CD4-positive, CD25-positive, alpha-beta regulatory T cell (primary cell): Measurements from ENCODE around the gene TOMM34. TPM values are rescaled to one million over a fixed set of nuclear protein-coding genes. Genes with fewer than 3 reads are reported as not detected.

Source experiments
- ATAC-seq, 2 donors: fragments of 150-1000 bp; cut with Tn5 transposase; one replicate each; pipeline ENCODE4 v1.10.0; 2021; ENCODE audit warnings: low read depth in 2 of 2, moderate number of reproducible peaks in 2 of 2, moderate library complexity in 1 of 2
- DNase-seq, 3 donors: peaks; one replicate each; pipeline versions ENCODE4 v3.0.0 to v3.0.0-alpha.2; 2012 to 2022; ENCODE audit warnings: mixed read lengths in 1 of 3
- H3K27ac ChIP-seq: one replicate; pipeline ENCODE4 v1.7.0; 2013; ENCODE audit warnings: mild to moderate bottlenecking, low read length; ENCODE audit not compliant: insufficient read depth, poor library complexity, severe bottlenecking
- H3K27me3 ChIP-seq: one replicate; pipeline ENCODE4 v1.7.0; 2013; ENCODE audit warnings: low read length; ENCODE audit not compliant: control insufficient read depth, insufficient read depth
- H3K36me3 ChIP-seq: one replicate; pipeline ENCODE4 v1.7.0; 2013; ENCODE audit warnings: mild to moderate bottlenecking, low read length, moderate library complexity; ENCODE audit not compliant: control insufficient read depth, insufficient read depth
- H3K4me1 ChIP-seq: 2 replicates; pipeline ENCODE4 v1.7.0; 2013; ENCODE audit warnings: mild to moderate bottlenecking, low read length; ENCODE audit not compliant: insufficient read depth, control insufficient read depth, poor library complexity, severe bottlenecking
- H3K4me3 ChIP-seq: one replicate; pipeline ENCODE4 v1.7.0; 2013; ENCODE audit warnings: low read depth, mild to moderate bottlenecking, low read length, moderate library complexity
- H3K9me3 ChIP-seq, 2 experiments: 1 replicate in 1 of 2; 2 replicates in 1 of 2; pipeline ENCODE4 v1.7.0; 2013; ENCODE audit warnings: low read length in 2 of 2, mild to moderate bottlenecking in 1 of 2, moderate library complexity in 1 of 2; ENCODE audit not compliant: control insufficient read depth in 2 of 2
- H3K27ac Mint-ChIP-seq, 3 donors: one replicate each; pipeline ENCODE4 v1.8.0; 2020 to 2022; ENCODE audit warnings: mild to moderate bottlenecking in 3 of 3, mixed read lengths in 3 of 3, moderate library complexity in 2 of 3
- H3K27me3 Mint-ChIP-seq: one replicate; pipeline ENCODE4 v1.8.0; 2022; ENCODE audit warnings: mild to moderate bottlenecking, mixed read lengths
- H3K36me3 Mint-ChIP-seq: one replicate; pipeline ENCODE4 v1.8.0; 2020; ENCODE audit warnings: mixed read lengths
- H3K4me1 Mint-ChIP-seq, 4 donors: one replicate each; pipeline ENCODE4 v1.8.0; 2020 to 2022; ENCODE audit warnings: mixed read lengths in 4 of 4, mild to moderate bottlenecking in 1 of 4
- H3K4me3 Mint-ChIP-seq, 4 donors: one replicate each; pipeline ENCODE4 v1.8.0; 2020 to 2022; ENCODE audit warnings: mild to moderate bottlenecking in 4 of 4, mixed read lengths in 4 of 4, moderate library complexity in 3 of 4
- H3K9me3 Mint-ChIP-seq, 7 donors: one replicate each; pipeline ENCODE4 v1.8.0; 2020 to 2022; ENCODE audit warnings: mixed read lengths in 7 of 7, mild to moderate bottlenecking in 3 of 7, moderate library complexity in 2 of 7
- polyA plus RNA-seq, 4 donors: library from polyadenylated mRNA; unstranded; fragments of 300-500 nt; fragmentation: Illumina TruSeq; gene quantifications; one replicate each; pipeline ENCODE4 v1.2.3, GENCODE V29; 2021
- total RNA-seq: library from RNA; stranded (reverse); gene quantifications from one replicate; pipeline ENCODE4 v1.2.3, GENCODE V29; 2022

The TOMM34 gene
- total and polyA plus RNA-seq, 5 donors from 2014 or later = 10.7 to 24.2 (median 22.1) TPM

DNA sequence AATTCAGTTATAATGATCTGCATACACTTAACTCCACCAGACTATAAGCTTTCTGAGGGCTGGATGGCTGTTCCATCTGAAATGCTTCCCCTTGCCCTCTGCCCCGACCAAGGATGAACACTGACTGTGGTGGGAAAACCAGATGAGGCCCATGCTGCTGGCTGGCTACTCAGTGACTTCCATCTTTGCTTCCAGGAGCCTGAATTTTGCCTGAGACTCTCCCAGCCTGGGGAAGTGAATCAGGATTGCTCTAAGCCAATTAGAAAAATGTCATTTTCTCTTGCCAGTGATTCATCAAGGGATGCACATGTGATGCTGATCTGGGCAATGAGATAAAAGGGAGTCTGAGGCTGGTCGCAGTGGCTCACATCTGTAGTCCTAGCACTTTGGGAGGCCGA lies 1.7 kb upstream of the TOMM34 start:
- no peak overlapping the region for H3K27ac Mint-ChIP-seq
- peaks cover 10 to 70% (median 52%) of the 10 kb centered on the region in 4 donors for H3K4me1 Mint-ChIP-seq
- Histone ChIP-seq H3K27ac (no peak overlapping the region), H3K4me1 (peaks cover 37% of the 10 kb centered on the region), H3K27me3 (no peaks in the 10 kb centered on the region), H3K4me3 (no peak overlapping the region), H3K36me3 (peaks cover 3% of the 10 kb centered on the region), H3K9me3 (no peaks in the 10 kb centered on the region)
- peaks cover 6% of the 10 kb centered on the region for H3K36me3 Mint-ChIP-seq
- ATAC-seq (no peak), DNase-seq (no peak)
- H3K27me3 Mint-ChIP-seq = no peaks in the 10 kb centered on the region
- H3K4me3 Mint-ChIP-seq = peak overlapping the region in 2 of 4 donors; percentile 24 to 88
- H3K9me3 Mint-ChIP-seq = peaks cover 0 to 1% (median 0%) of the 10 kb centered on the region in 7 donors

DNA sequence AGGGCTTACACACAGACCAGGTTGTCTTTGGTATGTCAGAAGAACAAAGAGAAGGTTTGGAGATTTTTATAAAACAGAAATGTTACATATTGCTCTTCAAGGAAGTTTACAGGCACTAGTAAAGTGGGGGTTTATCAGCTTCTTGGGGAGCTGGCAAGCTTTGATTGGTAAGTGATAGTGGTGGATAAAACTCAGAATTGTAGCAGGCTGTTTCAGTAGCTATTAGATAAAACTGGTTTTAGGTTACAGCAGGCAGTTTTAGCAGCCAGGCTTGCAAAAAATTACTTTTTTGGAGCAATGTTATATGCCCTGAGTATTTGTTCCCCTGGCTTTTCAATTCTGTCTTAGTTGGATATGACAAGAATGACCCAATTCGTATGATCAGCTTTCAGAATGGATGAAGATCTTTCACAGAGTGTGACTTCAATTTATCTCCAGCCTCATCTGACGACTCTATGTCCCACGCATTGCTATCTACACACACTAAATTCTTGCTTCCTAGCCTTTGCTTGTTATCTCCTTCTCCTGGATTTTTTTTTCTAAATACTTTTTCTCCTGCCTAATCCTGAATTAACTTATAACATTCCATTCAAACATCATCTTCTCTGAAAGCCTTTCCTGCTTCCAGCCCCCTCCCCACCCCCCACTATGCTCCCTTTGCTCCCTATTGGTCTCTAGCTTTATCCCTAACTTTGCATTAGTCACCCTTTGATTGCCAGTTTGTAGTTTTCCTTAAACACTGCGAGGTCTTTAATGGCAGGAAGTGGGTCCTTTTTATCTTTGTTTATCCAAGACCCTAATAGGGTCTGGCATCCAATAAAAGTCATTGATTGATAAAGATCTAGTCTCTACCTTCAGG lies 1.0 kb upstream of the TOMM34 start:
- peaks cover 10 to 75% (median 53%) of the 10 kb centered on the region in 4 donors for H3K4me1 Mint-ChIP-seq
- peaks cover 3% of the 10 kb centered on the region for H3K36me3 Mint-ChIP-seq
- ATAC-seq (no peak), DNase-seq (no peak)
- Histone ChIP-seq H3K27me3 (no peaks in the 10 kb centered on the region), H3K27ac (peak overlapping the region; percentile 68), H3K36me3 (peaks cover 6% of the 10 kb centered on the region), H3K4me3 (peak overlapping the region; percentile 82), H3K4me1 (peaks cover 37% of the 10 kb centered on the region), H3K9me3 (no peaks in the 10 kb centered on the region)
- H3K9me3 Mint-ChIP-seq = peaks cover 0 to 1% (median 0%) of the 10 kb centered on the region in 7 donors
- peak overlapping the region in 2 of 3 donors; percentile 32 to 94 for H3K27ac Mint-ChIP-seq
- no peaks in the 10 kb centered on the region for H3K27me3 Mint-ChIP-seq
- peak overlapping the region; percentile 88 to 99 (median 98) for H3K4me3 Mint-ChIP-seq

DNA sequence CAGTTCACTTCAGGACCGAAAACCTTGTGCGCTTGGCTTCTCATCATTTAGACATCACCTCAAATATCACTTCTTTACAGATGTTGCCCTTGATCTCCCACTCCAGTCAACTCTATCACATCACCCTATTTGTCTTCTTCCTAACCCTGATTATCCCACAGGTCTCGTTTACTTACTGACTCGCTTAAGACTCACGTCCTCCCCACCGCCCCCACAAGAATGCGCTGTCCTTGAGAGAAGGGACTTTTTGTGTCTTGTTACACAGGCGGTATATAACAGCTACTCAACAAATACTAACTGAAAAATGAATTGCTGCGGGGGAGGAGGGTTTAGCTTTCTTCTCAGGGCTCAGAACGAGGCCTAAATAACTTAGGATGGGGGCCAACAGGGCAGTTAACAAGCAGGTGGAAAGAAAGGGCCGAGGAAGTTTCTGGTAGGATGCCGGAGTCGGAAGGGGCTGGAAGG lies 527 bp downstream of the TOMM34 start:
- Histone ChIP-seq H3K27ac (peak overlapping the region; percentile 68), H3K36me3 (peaks cover 22% of the 10 kb centered on the region), H3K9me3 (no peaks in the 10 kb centered on the region), H3K27me3 (no peaks in the 10 kb centered on the region), H3K4me3 (peak overlapping the region; percentile 82), H3K4me1 (peaks cover 27% of the 10 kb centered on the region)
- peak overlapping the region; percentile 88 to 99 (median 98) for H3K4me3 Mint-ChIP-seq
- ATAC-seq (peak; percentile 50 to 52), DNase-seq (peak; percentile 22 to 67 (median 39))
- H3K27me3 Mint-ChIP-seq = no peaks in the 10 kb centered on the region
- H3K9me3 Mint-ChIP-seq = peaks cover 0 to 1% (median 0%) of the 10 kb centered on the region in 7 donors
- H3K4me1 Mint-ChIP-seq = peaks cover 10 to 71% (median 44%) of the 10 kb centered on the region in 4 donors
- H3K27ac Mint-ChIP-seq = peak overlapping the region; percentile 91 to 97 (median 95)
- peaks cover 19% of the 10 kb centered on the region for H3K36me3 Mint-ChIP-seq

DNA sequence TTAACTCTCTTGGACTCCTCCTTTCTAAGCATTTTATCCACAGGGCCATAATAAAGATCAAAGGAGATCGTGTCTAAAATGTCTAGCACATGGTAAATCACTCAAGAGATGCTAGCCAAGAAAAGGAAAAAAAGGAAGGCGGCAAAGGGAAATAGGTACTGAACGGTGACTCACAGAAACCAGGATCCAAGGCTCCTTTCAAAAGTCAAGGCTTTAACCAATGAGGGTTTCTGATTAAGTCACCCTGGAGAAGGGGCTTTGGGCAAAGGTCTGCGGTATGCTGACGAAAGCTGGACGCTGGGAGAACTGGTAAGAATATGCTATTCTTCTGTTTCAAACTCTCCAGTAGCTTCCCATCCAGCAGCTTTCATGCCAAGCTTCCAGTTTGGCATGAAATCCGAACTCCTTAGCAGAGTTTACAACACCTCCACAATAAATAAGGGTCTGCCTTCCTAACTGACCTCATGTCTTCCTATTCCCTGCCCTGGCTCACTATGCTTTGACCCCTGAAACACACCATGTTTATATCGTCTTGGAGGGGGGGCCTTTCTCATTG lies 1.0 kb downstream of the TOMM34 start:
- DNase-seq (no peak), ATAC-seq (peak in 1 of 2 donors; percentile 2)
- peaks cover 0 to 1% (median 0%) of the 10 kb centered on the region in 7 donors for H3K9me3 Mint-ChIP-seq
- peak overlapping the region; percentile 91 to 97 (median 95) for H3K27ac Mint-ChIP-seq
- no peaks in the 10 kb centered on the region for H3K27me3 ChIP-seq
- H3K36me3 Mint-ChIP-seq = peaks cover 22% of the 10 kb centered on the region
- peaks cover 27% of the 10 kb centered on the region for H3K36me3 ChIP-seq
- no peaks in the 10 kb centered on the region for H3K27me3 Mint-ChIP-seq
- peaks cover 13 to 73% (median 45%) of the 10 kb centered on the region in 4 donors for H3K4me1 Mint-ChIP-seq
- no peak overlapping the region for H3K27ac ChIP-seq
- H3K9me3 ChIP-seq = no peaks in the 10 kb centered on the region
- peak overlapping the region; percentile 82 for H3K4me3 ChIP-seq
- H3K4me3 Mint-ChIP-seq = peak overlapping the region; percentile 88 to 99 (median 98)
- H3K4me1 ChIP-seq = peaks cover 27% of the 10 kb centered on the region

DNA sequence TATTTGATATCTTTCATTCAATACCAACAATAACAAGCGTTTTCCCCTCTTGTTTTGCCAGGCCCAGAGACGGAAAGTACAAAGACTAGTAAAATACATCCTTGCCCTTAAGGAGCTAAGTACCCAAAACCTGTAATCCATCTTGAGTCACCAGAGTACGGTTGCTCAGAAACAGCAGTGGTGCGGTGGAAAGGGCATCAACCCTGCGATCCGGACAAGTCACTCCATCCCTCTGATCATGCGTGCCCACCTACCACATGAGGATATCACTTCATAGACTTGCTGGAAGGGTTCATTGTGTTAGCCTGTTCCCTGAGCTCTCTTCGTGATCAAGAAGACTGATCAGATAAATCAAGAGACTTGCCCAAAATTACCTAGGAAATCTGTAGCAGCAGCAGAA lies 1.9 kb downstream of the TOMM34 start:
- peaks cover 27% of the 10 kb centered on the region for H3K4me1 ChIP-seq
- Mint-ChIP-seq H3K27me3 (no peaks in the 10 kb centered on the region), H3K4me3 (peak overlapping the region; percentile 88 to 99 (median 98)), H3K9me3 (peaks cover 0 to 1% (median 0%) of the 10 kb centered on the region in 7 donors), H3K4me1 (peaks cover 15 to 73% (median 45%) of the 10 kb centered on the region in 4 donors), H3K27ac (peak overlapping the region in 2 of 3 donors; percentile 10 to 95), H3K36me3 (peaks cover 31% of the 10 kb centered on the region)
- ATAC-seq (no peak), DNase-seq (no peak)
- peaks cover 36% of the 10 kb centered on the region for H3K36me3 ChIP-seq
- no peaks in the 10 kb centered on the region for H3K27me3 ChIP-seq
- H3K9me3 ChIP-seq = no peaks in the 10 kb centered on the region
- no peak overlapping the region for H3K27ac ChIP-seq
- H3K4me3 ChIP-seq = peak overlapping the region; percentile 33

DNA sequence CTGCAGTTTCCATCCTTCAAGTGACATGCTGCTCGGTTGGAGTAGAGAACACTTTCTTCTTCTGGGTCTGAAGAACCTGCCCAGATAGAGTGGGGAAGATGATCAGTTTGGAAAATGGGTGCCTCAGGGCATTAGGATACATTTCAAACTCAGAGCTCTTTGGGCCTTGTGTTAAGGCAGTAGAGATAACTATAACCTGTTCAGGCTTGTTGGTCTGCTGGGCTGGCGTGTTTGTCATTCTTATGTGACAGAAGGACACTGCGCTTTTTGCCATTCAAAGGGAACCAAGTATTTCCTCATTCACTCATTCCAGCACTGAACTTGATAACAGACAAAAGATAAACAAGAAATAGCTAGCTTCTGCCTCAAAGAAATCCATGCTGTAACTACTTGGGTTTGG lies 3.8 kb downstream of the TOMM34 start:
- peaks cover 0 to 1% (median 0%) of the 10 kb centered on the region in 7 donors for H3K9me3 Mint-ChIP-seq
- Histone ChIP-seq H3K4me3 (no peak overlapping the region), H3K27me3 (no peaks in the 10 kb centered on the region), H3K36me3 (peaks cover 53% of the 10 kb centered on the region), H3K9me3 (no peaks in the 10 kb centered on the region), H3K27ac (no peak overlapping the region), H3K4me1 (peaks cover 27% of the 10 kb centered on the region)
- peaks cover 50% of the 10 kb centered on the region for H3K36me3 Mint-ChIP-seq
- no peaks in the 10 kb centered on the region for H3K27me3 Mint-ChIP-seq
- no peak overlapping the region for H3K4me3 Mint-ChIP-seq
- H3K4me1 Mint-ChIP-seq = peaks cover 15 to 71% (median 49%) of the 10 kb centered on the region in 4 donors
- H3K27ac Mint-ChIP-seq = no peak overlapping the region
- no peak for DNase-seq
- no peak for ATAC-seq

DNA sequence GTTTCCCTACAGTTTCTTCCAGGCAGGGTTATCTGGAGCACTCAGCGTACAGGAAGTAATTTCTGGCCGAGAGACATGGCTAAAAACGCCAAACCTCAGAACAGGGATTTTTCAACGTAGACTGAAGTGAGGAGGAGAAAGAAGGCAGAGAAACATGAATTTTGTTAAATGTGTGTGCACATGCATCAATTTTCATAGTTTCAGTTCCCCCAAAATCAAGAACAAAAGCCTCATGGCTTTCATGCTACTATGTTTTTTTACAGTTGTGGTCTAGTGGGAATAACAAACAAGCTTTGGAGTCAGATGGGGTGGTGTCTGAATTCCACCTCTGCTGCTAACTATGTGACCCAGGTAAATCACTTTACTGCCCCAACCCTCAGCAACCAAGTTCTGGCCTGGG lies 4.9 kb downstream of the TOMM34 start:
- Histone ChIP-seq H3K4me1 (peaks cover 20% of the 10 kb centered on the region), H3K27ac (no peak overlapping the region), H3K36me3 (peaks cover 64% of the 10 kb centered on the region), H3K9me3 (no peaks in the 10 kb centered on the region), H3K27me3 (no peaks in the 10 kb centered on the region), H3K4me3 (no peak overlapping the region)
- Mint-ChIP-seq H3K4me3 (peak overlapping the region in 1 of 4 donors; percentile 27), H3K27ac (peak overlapping the region in 1 of 3 donors; percentile 47), H3K9me3 (peaks cover 0 to 1% (median 0%) of the 10 kb centered on the region in 7 donors), H3K4me1 (peaks cover 15 to 59% (median 41%) of the 10 kb centered on the region in 4 donors), H3K36me3 (peaks cover 61% of the 10 kb centered on the region), H3K27me3 (no peaks in the 10 kb centered on the region)
- DNase-seq = no peak
- no peak for ATAC-seq
